Right renal pelvis (tissue), 4 donors: ENCODE measurements around the gene CFL1. TPM values are rescaled to one million over a fixed set of nuclear protein-coding genes. Genes with fewer than 3 reads are reported as not detected.
"Not testable (repeated sequence)": the region's sequence is repeated elsewhere in the genome, so short reads cannot be mapped to it uniquely, and the experiment has no call there.

Experiments used
- DNase-seq, 4 donors: peaks; one replicate each; pipeline ENCODE4 v3.0.0-alpha.2; 2013; ENCODE audit warnings: low read depth in 4 of 4, low spot score in 3 of 4, missing footprints in 1 of 4
- polyA plus RNA-seq, 4 donors: library from polyadenylated mRNA; unstranded; fragments of 120-200 nt; gene quantifications; one replicate each; pipeline ENCODE4 v1.2.1, GENCODE V29; 2013; ENCODE audit not compliant: insufficient read length in 4 of 4

Gene CFL1
- polyA plus RNA-seq, 4 donors, result 733 to 795 (median 777) TPM

DNA sequence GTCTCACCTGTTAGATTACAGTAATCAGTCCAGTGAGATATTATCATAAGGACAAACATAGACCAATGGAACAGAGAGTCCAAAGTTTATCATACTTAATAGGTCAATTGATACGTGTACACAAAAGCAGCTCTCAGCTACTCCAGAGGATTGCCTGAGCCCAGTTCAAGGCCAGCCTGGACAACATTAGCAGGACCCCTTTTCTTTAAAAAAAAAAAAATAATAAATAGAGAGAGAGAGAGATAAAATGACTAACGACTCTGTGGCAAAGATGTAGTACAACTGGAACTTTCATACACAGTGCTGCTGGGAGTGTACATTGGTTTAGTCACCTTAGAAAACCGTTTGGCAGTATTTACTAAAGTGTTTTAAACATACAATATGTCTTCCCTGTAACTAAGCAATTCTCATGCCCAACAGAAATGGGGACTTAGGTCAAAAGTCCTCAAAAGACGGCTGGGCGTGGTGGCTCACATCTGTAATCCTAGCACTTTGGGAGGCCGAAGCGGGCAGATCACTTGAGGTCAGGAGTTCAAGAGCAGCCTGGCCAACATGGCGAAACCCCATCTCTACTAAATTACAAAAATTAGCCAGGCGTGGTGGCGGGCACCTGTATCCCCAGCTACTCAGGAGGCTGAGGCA, 13.6 kb downstream of the CFL1 start:
- no peak for DNase-seq

DNA sequence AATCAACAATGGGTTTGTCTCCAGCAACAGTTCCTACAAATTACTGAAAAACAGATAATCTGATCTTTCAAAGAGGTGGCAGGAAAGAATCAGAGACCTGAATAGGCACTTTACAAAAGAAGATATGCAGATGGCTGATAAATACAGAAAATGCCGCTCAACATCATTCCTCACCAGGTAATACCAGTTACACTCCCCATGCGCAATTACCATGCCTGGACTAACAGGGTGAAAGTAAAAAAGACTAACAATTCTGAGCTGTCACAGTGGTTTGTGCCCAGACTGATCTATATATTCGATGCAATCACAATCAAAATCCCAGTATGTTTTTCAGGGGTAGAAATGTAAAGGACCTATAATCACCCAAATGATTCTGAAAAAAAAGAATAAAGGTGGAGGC, 14.2 kb downstream of the CFL1 start:
- DNase-seq, result no peak

DNA sequence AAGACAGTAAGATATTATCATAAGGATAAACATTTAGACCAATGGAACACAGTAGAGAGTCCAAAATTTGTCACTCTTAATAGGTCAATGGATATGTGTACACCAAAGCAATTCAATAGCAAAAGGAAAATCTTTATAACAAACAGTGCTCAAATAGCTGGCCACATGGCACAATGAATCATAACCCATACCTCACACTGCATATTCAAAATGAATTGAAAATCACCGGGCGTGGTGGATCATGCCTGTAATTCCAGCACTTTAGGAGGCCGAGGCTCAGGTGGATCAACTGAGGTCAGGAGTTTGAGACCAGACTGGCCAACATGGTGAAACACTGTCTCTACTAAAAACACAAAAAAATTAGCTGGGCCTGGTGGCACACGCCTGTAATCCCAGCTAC, 15.8 kb downstream of the CFL1 start:
- no peak for DNase-seq

DNA sequence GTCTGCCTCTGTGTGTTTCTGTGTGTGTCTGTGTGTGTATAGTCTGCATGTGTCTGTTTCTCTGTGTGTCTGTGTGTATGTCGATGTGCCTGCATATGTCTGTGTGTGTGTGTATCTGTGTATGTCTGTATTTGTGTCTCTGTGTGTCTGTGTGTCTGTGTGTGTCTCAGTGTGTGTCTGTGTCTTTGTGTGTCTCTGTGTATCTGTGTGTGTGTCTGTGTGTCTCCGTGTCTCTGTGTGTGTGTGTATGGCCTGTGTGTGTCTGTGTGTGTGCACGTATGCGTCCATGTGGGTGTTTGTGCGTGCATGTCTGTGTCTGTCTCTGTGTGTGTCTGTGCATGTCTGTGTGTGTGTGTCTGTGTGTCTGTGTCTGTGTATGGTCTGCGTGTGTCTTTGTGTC, 23.8 kb downstream of the CFL1 start:
- DNase-seq, result no peak

DNA sequence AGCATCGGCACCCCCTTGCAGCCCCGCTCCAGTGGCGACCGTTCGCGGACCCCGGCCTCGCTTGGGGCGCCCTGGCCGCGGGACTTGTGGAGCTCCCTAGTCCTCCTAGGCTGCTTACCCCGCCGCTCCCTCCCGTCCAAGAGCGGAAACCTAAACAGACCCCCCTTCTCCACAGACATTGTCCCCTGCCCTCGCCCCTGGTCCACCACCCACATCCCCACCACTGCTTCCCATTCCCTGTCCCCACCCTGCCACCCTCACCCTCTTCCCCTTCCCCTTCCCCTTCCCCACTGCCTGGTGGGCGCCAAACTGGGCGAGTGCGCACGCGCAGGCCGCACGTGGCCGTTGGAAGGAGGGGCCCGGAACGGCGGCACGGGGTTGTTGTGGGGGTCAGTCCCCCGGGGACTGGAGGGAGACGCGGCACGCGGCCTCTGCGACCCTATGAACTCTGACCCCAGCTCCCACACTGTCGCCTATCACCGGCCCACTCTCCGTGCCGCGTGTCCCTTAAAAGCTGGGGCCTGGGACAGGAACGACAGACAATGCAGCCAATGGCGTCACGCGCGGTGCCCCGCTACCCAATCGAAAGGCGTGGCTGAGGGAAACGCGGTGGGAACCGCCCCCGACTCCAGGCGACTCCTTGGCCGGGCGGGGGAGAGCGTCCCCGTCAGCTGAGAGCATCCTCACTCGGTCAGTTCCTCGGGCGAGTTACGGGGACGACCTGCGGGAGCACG, 24.5 kb downstream of the CFL1 start, which contains the start of gene SNX32:
SNX32 (plus strand) TSS at position 667 of the 734 bp plus-strand sequence. CDS start 103 bp downstream, outside the sequence.
- DNase-seq, result peak; percentile 84 to 94 (median 88)

DNA sequence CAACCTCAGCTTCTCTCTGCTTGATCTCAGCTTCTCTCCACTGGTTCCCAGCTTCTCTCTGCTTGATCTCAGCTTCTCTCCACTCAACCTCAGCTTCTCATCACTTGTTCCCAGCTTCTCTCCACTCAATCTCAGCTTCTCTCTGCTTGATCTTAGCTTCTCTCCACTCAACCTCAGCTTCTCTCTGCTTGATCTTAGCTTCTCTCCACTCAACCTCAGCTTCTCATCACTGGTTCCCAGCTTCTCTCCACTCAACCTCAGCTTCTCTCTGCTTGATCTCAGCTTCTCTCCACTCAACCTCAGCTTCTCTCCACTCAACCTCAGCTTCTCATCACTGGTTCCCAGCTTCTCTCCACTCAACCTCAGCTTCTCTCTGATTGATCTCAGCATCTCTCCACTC, 25.7 kb downstream of the CFL1 start:
- not testable (repeated sequence) for DNase-seq

DNA sequence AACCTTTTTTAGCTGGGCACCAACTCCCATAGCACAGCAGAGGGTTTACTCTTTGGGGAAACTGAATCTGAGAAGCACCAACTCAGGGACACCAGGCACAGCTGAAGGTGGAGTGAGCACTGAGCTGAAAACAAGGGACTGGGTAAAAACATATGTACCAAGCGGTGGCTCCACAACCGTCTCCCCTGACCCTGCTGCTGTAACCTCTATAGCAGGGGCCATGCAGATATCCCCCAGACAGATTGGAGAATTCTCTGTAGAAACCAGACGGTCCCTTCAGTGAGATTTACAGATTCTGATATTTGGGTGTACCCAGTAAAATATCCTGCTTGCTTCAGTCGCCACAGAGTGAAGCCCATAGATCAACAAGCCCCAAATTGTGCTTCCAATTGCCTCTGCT, 28.5 kb downstream of the CFL1 start:
- DNase-seq, result no peak

DNA sequence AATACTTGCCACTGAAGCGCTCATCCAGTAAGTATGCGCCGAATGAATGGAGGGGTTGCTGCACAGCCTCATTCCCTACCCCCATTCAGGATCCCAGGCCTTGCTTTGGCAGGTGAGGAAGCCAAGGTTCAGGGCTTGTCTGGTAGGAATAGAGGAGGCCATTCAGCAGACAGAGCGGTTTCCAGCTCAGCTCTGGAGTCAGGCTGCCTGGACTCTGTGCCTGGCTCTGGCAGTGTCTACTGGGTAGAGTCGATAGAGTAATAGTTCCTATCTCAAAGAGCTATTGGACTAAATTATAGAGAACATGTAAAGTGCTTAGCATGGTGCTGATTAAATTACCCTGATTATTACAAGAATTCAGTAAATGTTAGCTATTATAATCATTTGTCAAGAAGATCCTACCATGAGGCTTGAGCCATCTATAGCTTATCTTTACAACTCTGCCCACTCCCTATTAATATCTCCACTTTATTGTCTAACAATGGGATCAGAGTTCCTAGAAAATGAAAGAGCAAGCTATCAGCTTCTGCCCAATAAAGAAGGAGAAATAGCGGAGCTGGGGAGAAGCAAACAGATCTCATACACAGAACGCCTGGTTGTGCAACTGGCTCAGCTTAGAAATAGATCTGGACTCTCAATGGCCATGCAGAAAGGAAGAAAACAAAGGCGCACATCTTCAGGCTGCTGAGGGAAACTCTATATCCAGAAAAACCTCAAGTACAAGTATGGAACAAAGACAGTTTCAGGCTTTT, 30.8 kb downstream of the CFL1 start:
- no peak for DNase-seq

DNA sequence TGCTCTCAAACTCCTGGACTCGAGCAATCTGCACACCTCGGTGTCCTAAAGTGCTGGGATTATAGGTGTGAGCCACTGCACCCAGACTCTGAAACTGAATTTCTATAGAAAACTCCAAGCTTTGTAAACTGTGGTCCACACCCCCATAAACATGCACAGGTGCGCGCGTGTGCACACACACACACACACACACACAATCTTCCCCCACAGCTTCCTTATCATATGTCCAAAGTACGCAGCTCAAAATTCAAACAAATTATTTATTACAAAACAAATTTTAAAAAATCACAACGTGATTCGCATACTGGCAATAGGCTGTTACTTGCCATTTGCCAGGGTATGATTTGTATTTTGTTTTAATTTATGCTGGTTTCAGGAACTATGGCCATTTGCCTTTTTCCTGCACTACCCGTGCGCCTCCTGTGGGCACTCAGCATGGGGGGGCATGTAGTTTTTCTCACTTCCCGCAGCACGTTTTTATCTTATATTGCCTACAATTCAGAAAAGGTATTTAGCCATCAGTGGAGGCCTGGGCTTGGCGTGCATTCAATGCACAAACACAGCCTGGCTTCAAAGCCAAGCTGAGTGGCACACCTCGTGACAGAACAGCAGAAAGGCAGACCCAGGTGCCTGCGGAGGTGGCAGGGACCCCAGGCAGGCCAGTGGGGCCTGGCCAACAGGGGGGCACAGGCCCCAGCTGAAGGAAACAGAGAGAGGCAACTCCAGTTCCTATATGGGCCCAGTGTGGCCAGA, 35.0 kb downstream of the CFL1 start:
- DNase-seq, result no peak

DNA sequence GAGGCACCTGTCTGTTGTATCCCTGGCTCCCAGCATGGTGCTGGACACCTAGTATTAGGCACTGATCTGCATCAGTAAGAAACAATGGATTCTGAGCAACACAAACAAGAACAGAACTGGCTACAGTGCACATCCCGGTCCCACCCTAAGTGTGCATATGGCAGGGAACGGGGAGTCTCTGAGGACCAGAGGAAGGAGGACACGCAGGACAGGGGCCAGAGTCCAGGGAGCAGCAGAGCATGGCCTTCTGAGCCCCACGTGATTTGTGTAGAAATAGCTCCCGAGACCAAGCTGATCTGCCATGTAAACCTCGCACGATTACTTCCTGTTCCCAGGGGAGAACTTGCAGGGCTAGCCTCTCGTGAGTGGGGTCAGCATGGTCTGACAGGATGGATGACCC, 36.9 kb downstream of the CFL1 start:
- DNase-seq, result peak in 1 of 4 donors; percentile 22

DNA sequence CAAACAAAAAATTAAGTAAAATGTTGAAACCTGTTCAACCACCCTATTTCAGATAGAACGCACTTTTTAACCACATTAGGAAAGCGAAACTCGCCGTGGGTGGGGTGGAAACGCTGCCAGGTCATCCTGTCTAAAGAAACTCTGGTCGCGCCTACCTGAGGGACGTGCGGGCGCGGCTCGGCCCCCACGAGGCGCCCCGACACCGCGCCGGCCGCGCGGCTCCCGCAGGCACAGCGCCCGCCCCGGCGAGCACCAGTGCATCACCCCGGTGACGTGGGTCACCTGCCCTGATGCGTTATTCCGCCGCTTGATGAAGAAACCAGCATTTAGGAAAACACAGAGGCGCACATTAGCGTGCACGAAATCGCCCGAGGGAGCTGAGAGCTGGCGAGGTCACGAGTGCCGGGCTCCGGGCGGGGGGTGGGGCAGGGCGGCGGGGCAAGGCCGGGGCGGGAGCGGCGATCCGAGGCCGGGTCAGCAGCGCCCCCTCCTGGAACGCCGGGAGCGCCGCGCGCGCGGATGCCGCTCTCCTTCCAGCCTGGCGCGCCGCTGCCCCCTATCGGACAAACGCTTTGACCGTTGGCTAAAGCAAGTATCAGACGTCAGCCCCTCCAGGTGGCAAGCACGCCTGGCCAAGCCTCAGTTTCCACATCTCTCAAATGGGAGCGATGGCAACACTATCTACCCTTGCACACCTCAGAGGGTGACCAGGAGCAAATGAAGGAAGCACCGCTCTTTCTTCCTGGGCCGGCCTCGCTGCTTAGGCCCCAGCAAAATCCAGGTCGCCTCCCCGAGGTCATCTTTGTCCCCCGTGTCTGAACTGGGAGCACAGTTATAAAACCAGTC, 39.9 kb downstream of the CFL1 start:
- peak; percentile 75 to 88 (median 84) for DNase-seq

DNA sequence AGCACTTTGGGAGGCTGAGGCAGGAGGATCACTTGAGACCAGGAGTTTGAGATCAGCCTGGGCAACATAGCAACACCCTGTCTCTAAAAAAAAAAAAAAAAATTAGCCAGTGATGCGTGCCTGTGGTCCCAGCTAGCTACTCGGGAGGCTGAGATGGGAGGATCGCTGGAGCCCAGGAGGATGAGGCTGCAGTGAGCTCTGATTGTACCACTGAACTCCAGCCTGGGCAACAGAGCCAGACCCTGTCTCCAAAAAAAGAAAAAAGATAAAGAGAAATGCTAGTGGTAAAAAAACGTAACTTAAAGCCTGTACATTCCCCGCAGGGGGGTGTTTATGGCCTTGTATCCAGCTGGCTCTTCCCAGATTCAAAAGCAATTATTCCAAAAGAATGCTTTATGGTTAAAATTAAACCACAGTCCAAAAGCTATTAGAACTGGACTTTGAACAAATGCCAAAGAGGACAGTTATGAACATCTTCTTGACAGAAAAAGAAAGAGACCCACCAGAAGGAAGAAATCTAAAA, 40.6 kb downstream of the CFL1 start:
- peak in 1 of 4 donors; percentile 25 for DNase-seq

DNA sequence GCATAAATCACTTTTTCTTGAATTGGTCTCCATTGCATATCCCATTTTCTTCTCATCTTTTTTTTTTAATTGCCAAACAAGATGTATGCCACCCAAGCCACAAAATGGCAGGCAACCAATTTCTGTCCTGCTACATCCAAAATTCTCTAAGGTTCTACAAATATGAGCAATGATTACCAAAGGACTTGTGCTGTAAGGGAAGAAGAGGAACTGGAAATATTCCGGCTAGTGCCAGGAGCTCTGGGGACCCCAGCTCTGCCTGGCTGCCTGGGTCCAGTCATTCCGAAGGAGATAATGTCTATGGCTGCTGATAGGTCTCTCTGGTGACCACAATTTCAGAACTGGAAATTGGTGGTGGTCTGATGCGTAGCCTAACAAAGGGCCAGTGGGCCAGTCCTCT, 41.3 kb downstream of the CFL1 start:
- DNase-seq, result no peak

DNA sequence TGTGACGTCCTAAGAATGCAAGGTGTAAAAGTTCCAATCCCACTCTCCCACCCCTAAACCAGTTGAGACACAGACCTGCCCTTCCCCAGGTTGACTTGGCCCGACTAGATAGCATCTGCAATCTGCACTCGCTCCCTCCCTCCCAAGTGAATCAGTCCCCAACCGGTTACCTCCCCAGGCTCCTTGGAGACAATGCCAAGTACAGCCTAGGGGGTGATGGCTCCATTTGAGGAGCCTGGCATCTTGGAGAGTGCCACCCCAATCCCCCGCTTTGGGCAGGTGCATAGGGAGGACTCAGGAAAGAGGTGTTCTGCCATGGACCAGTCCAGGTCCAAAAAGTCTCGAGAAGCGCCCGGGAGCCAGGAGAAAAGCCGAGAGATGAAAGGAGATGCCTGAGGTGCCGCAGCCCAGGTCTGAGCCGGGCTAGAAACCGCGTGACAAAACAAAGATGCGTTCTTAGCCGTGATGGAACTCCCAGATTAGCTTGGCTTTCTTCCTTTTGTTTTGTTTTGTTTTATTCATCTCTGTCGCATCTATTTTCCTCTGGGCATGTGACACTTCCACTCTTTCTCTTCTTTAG, 42.9 kb downstream of the CFL1 start:
- DNase-seq, result no peak

DNA sequence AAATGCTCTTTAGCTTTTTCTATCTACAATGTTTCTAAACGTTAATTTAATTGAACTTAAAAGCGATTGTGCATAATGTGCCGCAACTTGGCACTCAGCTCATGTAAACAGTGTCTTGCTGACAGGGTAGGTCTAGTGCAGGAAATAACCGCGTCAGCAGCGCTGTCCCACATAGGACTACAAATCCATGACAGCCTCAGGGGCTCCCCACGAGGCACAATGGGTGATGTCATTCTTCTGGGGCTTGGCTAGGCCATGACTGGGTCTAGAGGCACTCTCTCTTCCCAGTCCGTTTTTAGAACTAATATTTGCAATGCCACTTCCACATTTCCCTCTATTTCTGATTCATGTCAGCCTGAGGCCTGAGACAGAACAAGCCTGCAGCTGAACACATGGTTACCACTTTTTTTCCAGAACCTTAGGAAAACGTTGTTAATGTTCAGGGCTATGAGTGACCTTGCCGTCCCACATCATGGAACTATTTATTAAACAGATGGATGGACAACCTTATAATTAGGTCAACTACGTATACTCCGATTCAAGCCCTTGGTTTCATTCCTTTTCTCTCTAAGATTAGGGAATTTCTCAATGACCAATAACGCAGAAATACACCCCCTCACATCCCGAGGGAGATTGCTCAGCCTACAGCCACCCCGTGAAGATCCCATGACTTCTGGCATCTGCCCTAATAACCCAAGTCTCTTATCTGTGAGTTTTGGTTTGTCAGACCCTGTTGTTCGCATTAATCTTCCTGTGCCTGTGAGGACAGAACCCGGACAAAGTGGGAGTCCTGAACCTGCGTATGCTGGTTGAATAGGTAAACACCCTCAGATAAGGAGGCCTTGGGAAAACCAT, 43.6 kb downstream of the CFL1 start:
- DNase-seq, result no peak

DNA sequence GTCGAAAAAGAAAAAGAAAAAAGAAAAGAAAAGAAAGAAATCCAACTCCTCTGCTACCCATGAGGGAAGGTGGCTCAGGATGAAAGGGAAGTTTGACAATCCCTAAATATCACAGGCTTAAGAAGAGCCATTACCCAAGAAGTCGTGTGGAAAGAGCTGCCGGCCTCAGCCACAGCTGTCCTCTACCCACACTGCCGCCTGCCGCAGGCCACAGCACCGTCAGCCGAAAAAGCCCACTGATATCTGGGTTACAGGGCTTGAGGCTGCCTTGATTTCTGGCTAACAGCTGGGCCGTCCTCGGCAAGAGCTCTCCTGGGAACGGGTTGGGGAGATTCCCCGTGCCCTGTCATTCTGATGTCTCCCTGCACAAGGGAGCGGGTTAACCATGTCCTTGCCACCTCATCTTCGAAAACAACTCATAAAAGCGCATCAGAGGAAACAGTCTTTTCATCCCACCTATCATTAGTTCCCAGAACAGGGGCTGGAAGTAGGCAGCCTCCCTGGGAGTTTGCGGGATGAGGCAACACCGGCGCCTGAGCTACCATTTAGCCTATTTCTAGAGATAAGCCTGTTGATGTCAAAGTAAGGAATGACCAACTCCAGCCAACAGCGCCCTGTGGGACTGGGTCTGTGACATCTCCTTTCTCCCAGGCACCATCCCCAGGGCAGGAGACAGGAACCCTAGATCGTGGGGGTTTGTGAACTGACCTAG, 46.1 kb downstream of the CFL1 start:
- no peak for DNase-seq

DNA sequence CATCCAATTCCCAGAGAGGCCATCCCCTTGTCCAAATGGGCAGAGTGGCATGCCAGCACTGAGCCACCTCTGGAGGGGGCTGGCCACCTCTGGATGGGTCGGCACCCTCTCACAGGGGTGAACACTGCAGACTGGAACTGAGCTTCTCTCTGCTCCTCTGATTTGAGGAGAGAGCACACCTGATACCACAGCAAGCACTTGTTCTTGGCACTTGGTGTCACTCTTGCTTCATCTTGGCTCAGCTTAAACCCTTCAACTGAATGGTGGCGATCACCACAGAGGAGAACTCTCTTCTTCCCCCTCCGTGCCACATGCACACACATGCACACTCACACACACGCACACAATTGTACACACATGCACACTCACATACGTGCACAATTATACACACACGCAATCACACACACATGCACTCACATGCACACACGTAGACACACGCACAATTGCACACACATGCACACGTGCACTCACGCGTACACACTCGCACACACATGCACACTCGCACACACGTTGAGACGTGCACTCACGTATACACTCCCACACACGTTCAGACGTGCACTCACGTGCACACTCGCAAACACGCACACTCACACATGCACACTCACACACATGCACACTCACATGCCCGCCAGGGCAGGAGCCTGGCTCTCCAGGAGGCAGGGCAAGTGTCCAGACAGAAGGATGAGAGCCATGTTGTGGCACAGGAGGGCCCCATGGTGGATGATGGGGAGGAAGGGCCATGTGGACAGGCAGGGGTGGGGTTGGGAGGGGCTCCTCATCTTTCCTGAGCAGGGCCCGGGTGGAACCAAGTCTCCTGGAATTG, 47.7 kb downstream of the CFL1 start:
- no peak for DNase-seq
